ENCODE data around the gene MARCHF3. TPM values are rescaled to one million over a fixed set of nuclear protein-coding genes. Genes with fewer than 3 reads are reported as not detected.
"Not testable (repeated sequence)": the region's sequence is repeated elsewhere in the genome, so short reads cannot be mapped to it uniquely, and the experiment has no call there.

Gene MARCHF3
- total RNA-seq, 1 experiment from 2014 or later, result 3.4 TPM

- Histone ChIP-seq H3K27me3 (replicated peaks) (no peaks in the 10 kb centered on the region), H3K36me3 (no peaks in the 10 kb centered on the region), H3K4me1 (replicated peaks) (peaks cover 8% of the 10 kb centered on the region; the same call in 1 of the 2 replicates), H3K9me3 (replicated peaks) (no peaks in the 10 kb centered on the region), H3K27ac (no peak overlapping the region), H3K4me3 (no peak overlapping the region)
- no peak for DNase-seq (ENCODE audit: low read depth in 1 of 2, low spot score in 2 of 2)
Observed at GRCh38 chr5:127014573-127014972, 15.8 kb downstream of the MARCHF3 start.

- Histone ChIP-seq H3K36me3 (no peaks in the 10 kb centered on the region), H3K4me1 (replicated peaks) (peaks cover 8% of the 10 kb centered on the region; the same call in 1 of the 2 replicates), H3K4me3 (no peak overlapping the region), H3K9me3 (replicated peaks) (no peaks in the 10 kb centered on the region), H3K27me3 (replicated peaks) (no peaks in the 10 kb centered on the region), H3K27ac (no peak overlapping the region)
- no peak for DNase-seq (ENCODE audit: low read depth in 1 of 2, low spot score in 2 of 2)
Observed at GRCh38 chr5:127013407-127013806, 17.0 kb downstream of the MARCHF3 start.

GRCh38 chr5:127012916-127013315, 17.4 kb downstream of the MARCHF3 start:
- no peaks in the 10 kb centered on the region for H3K36me3 ChIP-seq
- no peaks in the 10 kb centered on the region for H3K9me3 ChIP-seq (replicated peaks)
- H3K27me3 ChIP-seq (replicated peaks), result no peaks in the 10 kb centered on the region
- no peak overlapping the region for H3K4me3 ChIP-seq
- DNase-seq (ENCODE audit: low read depth in 1 of 2, low spot score in 2 of 2), result no peak
- peaks cover 8% of the 10 kb centered on the region; the same call in 1 of the 2 replicates for H3K4me1 ChIP-seq (replicated peaks)
- H3K27ac ChIP-seq, result no peak overlapping the region

GRCh38 chr5:127011961-127012644, 18.3 kb downstream of the MARCHF3 start:
- Histone ChIP-seq H3K36me3 (no peaks in the 10 kb centered on the region), H3K9me3 (replicated peaks) (no peaks in the 10 kb centered on the region), H3K27ac (no peak overlapping the region), H3K4me1 (replicated peaks) (peaks cover 8% of the 10 kb centered on the region; the same call in 1 of the 2 replicates), H3K27me3 (replicated peaks) (no peaks in the 10 kb centered on the region), H3K4me3 (no peak overlapping the region)
- no peak for DNase-seq (ENCODE audit: low read depth in 1 of 2, low spot score in 2 of 2)

GRCh38 chr5:127011153-127011552, 19.2 kb downstream of the MARCHF3 start:
- H3K27ac ChIP-seq, result no peak overlapping the region
- no peaks in the 10 kb centered on the region for H3K9me3 ChIP-seq (replicated peaks)
- H3K4me3 ChIP-seq, result no peak overlapping the region
- H3K27me3 ChIP-seq (replicated peaks), result no peaks in the 10 kb centered on the region
- peaks cover 8% of the 10 kb centered on the region; the same call in 1 of the 2 replicates for H3K4me1 ChIP-seq (replicated peaks)
- no peaks in the 10 kb centered on the region for H3K36me3 ChIP-seq
- DNase-seq (ENCODE audit: low read depth in 1 of 2, low spot score in 2 of 2), result no peak

GRCh38 chr5:127010362-127010761, 20.0 kb downstream of the MARCHF3 start:
- Histone ChIP-seq H3K27ac (no peak overlapping the region), H3K9me3 (replicated peaks) (no peaks in the 10 kb centered on the region), H3K27me3 (replicated peaks) (no peaks in the 10 kb centered on the region), H3K4me3 (no peak overlapping the region), H3K4me1 (replicated peaks) (peaks cover 8% of the 10 kb centered on the region; the same call in 1 of the 2 replicates), H3K36me3 (no peaks in the 10 kb centered on the region)
- no peak for DNase-seq (ENCODE audit: low read depth in 1 of 2, low spot score in 2 of 2)

GRCh38 chr5:127009784-127010183, 20.6 kb downstream of the MARCHF3 start:
- H3K9me3 ChIP-seq (replicated peaks), result no peaks in the 10 kb centered on the region
- H3K27me3 ChIP-seq (replicated peaks), result no peaks in the 10 kb centered on the region
- H3K4me3 ChIP-seq, result no peak overlapping the region
- H3K27ac ChIP-seq, result no peak overlapping the region
- no peaks in the 10 kb centered on the region for H3K36me3 ChIP-seq
- peaks cover 8% of the 10 kb centered on the region; the same call in 1 of the 2 replicates for H3K4me1 ChIP-seq (replicated peaks)
- no peak for DNase-seq (ENCODE audit: low read depth in 1 of 2, low spot score in 2 of 2)

- DNase-seq (ENCODE audit: low read depth in 1 of 2, low spot score in 2 of 2), result no peak
- Histone ChIP-seq H3K36me3 (no peaks in the 10 kb centered on the region), H3K4me3 (no peak overlapping the region), H3K4me1 (replicated peaks) (peaks cover 7% of the 10 kb centered on the region; the same call in 1 of the 2 replicates), H3K27ac (no peak overlapping the region), H3K9me3 (replicated peaks) (no peaks in the 10 kb centered on the region), H3K27me3 (replicated peaks) (no peaks in the 10 kb centered on the region)
Observed at GRCh38 chr5:127008300-127008975, 21.9 kb downstream of the MARCHF3 start.

GRCh38 chr5:127007522-127007921, 22.8 kb downstream of the MARCHF3 start:
- H3K27ac ChIP-seq, result no peak overlapping the region
- DNase-seq (ENCODE audit: low read depth in 1 of 2, low spot score in 2 of 2), result no peak
- no peak overlapping the region for H3K4me3 ChIP-seq
- no peaks in the 10 kb centered on the region for H3K27me3 ChIP-seq (replicated peaks)
- H3K36me3 ChIP-seq, result no peaks in the 10 kb centered on the region
- peaks cover 5% of the 10 kb centered on the region for H3K4me1 ChIP-seq (replicated peaks)
- no peaks in the 10 kb centered on the region for H3K9me3 ChIP-seq (replicated peaks)

- Histone ChIP-seq H3K36me3 (no peaks in the 10 kb centered on the region), H3K27me3 (replicated peaks) (no peaks in the 10 kb centered on the region), H3K27ac (no peak overlapping the region), H3K9me3 (replicated peaks) (no peaks in the 10 kb centered on the region), H3K4me3 (no peak overlapping the region), H3K4me1 (replicated peaks) (peaks cover 13% of the 10 kb centered on the region)
- DNase-seq (ENCODE audit: low read depth in 1 of 2, low spot score in 2 of 2), result no peak
Observed at GRCh38 chr5:127006744-127007143, 23.6 kb downstream of the MARCHF3 start.

GRCh38 chr5:127005282-127005681, 25.1 kb downstream of the MARCHF3 start:
- H3K9me3 ChIP-seq (replicated peaks); DNase-seq (ENCODE audit: low read depth in 1 of 2, low spot score in 2 of 2); H3K27me3 ChIP-seq (replicated peaks); H3K4me3 ChIP-seq; H3K36me3 ChIP-seq; H3K27ac ChIP-seq: not testable (repeated sequence)
- peaks cover 19% of the 10 kb centered on the region for H3K4me1 ChIP-seq (replicated peaks)

- no peaks in the 10 kb centered on the region for H3K36me3 ChIP-seq
- DNase-seq (ENCODE audit: low read depth in 1 of 2, low spot score in 2 of 2), result no peak
- H3K4me1 ChIP-seq (replicated peaks), result peaks cover 19% of the 10 kb centered on the region
- no peak overlapping the region for H3K27ac ChIP-seq
- H3K27me3 ChIP-seq (replicated peaks), result no peaks in the 10 kb centered on the region
- no peaks in the 10 kb centered on the region for H3K9me3 ChIP-seq (replicated peaks)
- H3K4me3 ChIP-seq, result no peak overlapping the region
Observed at GRCh38 chr5:127004721-127005120, 25.6 kb downstream of the MARCHF3 start.

GRCh38 chr5:127003798-127004495, 26.4 kb downstream of the MARCHF3 start:
- Histone ChIP-seq H3K4me3 (no peak overlapping the region), H3K9me3 (replicated peaks) (no peaks in the 10 kb centered on the region), H3K27me3 (replicated peaks) (no peaks in the 10 kb centered on the region), H3K27ac (no peak overlapping the region), H3K36me3 (no peaks in the 10 kb centered on the region), H3K4me1 (replicated peaks) (peaks cover 19% of the 10 kb centered on the region)
- DNase-seq (ENCODE audit: low read depth in 1 of 2, low spot score in 2 of 2), result no peak

GRCh38 chr5:127002390-127002789, 28.0 kb downstream of the MARCHF3 start:
- DNase-seq (ENCODE audit: low read depth in 1 of 2, low spot score in 2 of 2), result no peak
- no peaks in the 10 kb centered on the region for H3K36me3 ChIP-seq
- no peak overlapping the region for H3K4me3 ChIP-seq
- H3K27ac ChIP-seq, result peak overlapping the region; percentile 82
- no peaks in the 10 kb centered on the region for H3K27me3 ChIP-seq (replicated peaks)
- peaks cover 24% of the 10 kb centered on the region for H3K4me1 ChIP-seq (replicated peaks)
- no peaks in the 10 kb centered on the region for H3K9me3 ChIP-seq (replicated peaks)
